Gastrocnemius medialis (tissue), 4 donors: Measurements from ENCODE around the gene DYNLL2. TPM values are rescaled to one million over a fixed set of nuclear protein-coding genes. Genes with fewer than 3 reads are reported as not detected.

ENCODE experiments used
- ATAC-seq, 2 donors: fragments of 150-250 bp; one replicate each; pipeline ENCODE4 v1.9.1; 2016
- DNase-seq, 2 donors: peaks; one replicate each; pipeline ENCODE4 v3.0.0-alpha.2; 2019
- H3K27ac ChIP-seq, 4 donors: fragments of 200-600 bp; sonication (generic); 1 replicate in 1 of 4; 2 replicates in 3 of 4; pipeline ENCODE4 v1.5.1; 2016 to 2018; ENCODE audit warnings: mild to moderate bottlenecking in 2 of 4, moderate library complexity in 1 of 4
- H3K27me3 ChIP-seq, 3 donors: fragments of 200-600 bp; sonication (generic) in 2 of 3; 1 replicate in 1 of 3; 2 replicates in 2 of 3; pipeline versions ENCODE4 v1.5.1 to v1.6.0; 2016 to 2019; ENCODE audit warnings: mild to moderate bottlenecking in 1 of 3, moderate library complexity in 1 of 3
- H3K36me3 ChIP-seq, 2 donors: fragments of 200-600 bp; sonication (generic) in 1 of 2; one replicate each; pipeline ENCODE4 v1.5.1; 2017 to 2018
- H3K4me1 ChIP-seq, 2 donors: fragments of 200-600 bp; sonication (generic) in 1 of 2; one replicate each; pipeline ENCODE4 v1.5.1; 2016 to 2017; ENCODE audit warnings: mild to moderate bottlenecking in 2 of 2
- H3K4me3 ChIP-seq, 4 donors: fragments of 200-600 bp; sonication (generic) in 3 of 4; 1 replicate in 1 of 4; 2 replicates in 3 of 4; pipeline ENCODE4 v1.5.1; 2016 to 2019; ENCODE audit warnings: mild to moderate bottlenecking in 2 of 4
- H3K9me3 ChIP-seq, 3 donors: fragments of 200-600 bp; sonication (generic) in 2 of 3; 1 replicate in 1 of 3; 2 replicates in 2 of 3; pipeline ENCODE4 v1.5.1; 2016 to 2019
- CTCF ChIP-seq, 5 experiments: fragments of 450-650 bp in 3 of 5; fragments of 200-600 bp in 2 of 5; sonication (generic) in 2 of 5; IDR thresholded peaks in 4 of 5; conservative IDR thresholded peaks in 1 of 5; 1 replicate in 4 of 5; 2 replicates in 1 of 5; pipeline ENCODE4 v1.5.1; 2016 to 2019; ENCODE audit warnings: antibody characterized with exemption in 5 of 5, mild to moderate bottlenecking in 3 of 5, moderate library complexity in 3 of 5
- POLR2A ChIP-seq, 2 donors: fragments of 450-650 bp; IDR thresholded peaks; one replicate each; pipeline ENCODE4 v1.6.1; 2017; ENCODE audit warnings: antibody characterized with exemption in 2 of 2, mild to moderate bottlenecking in 2 of 2, moderate library complexity in 2 of 2
- in situ Hi-C, 4 donors: fragments of 200-750 bp; cut with MboI; loops; one replicate each; pipeline versions ENCODE4 v1.15.0 to v1.8.0; 2017; ENCODE audit warnings: low sequenced_read_pairs in 4 of 4
- intact Hi-C: fragments of 100-400 bp; cut with DNase I; formaldehyde crosslinking; loops from one replicate; pipeline ENCODE4 v1.15.1; 2023; ENCODE audit warnings: low total_unique reads
- total RNA-seq, 4 donors: library from RNA; depleted of rRNA; stranded (reverse); fragments of >200 nt; gene quantifications; one replicate each; pipeline versions ENCODE4 v1.1.0 to v1.2.3, GENCODE V29; 2016

Gene DYNLL2
- total RNA-seq, 4 donors from 2014 or later: 14.5 to 28.8 (median 20.4) TPM

DNA sequence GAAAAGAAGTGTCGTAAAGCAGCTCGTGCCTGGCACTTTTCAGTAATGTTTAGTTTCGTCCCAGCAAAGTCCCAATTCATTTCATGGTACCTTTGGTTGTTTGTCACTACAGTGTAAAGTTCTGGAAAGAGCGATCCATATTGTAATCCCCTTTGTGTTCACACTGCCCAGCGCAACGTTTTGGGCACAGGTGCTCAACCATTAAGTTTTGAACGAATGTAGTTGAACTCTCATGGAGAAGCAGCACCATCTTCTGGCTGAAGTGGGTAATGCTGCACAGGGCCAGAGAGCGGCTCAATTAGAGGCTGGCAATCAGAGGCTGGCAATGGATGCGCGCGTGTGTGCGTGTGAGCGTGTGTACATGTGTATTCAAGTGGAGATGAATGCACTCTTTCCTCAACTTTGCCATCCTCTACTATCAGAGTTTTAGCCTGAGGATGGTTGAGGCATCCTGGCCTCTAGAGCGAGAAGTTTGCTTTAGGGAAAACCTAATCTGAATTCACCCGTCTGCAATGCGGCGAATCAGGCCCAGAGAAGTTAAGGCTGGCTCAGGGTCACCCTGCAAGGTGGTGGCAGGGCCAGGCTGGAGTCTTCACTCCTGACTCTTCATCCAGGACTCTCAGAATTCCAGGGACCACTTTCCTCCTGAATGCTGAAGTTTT, 29.9 kb downstream of the DYNLL2 start:
- H3K27me3 ChIP-seq: no peaks in the 10 kb centered on the region
- intact Hi-C loops (loop anchor here (1.0 to 2.0 kb wide), 4 partner anchors 28 to 982 kb away; partner anchors contain the start of gene SRSF1), in situ Hi-C loops (loop anchor here (10.0 to 25.0 kb wide), 6 partner anchors 98 to 1001 kb away; partner anchors contain the start of genes MRPS23 (in 2 of the 4) and SRSF1 (in 2 of the 4))
- DNase-seq: peak; percentile 40 to 62
- H3K9me3 ChIP-seq: no peaks in the 10 kb centered on the region
- TF ChIP-seq POLR2A (IDR thresholded peaks at IDR 0.05): no peak
- peak; percentile 86 to 97 (median 92) for TF ChIP-seq CTCF (IDR thresholded peaks at IDR 0.05 in 4 of 5, conservative IDR thresholded peaks at IDR 0.05 in 1 of 5)
- no peak overlapping the region for H3K4me3 ChIP-seq
- ATAC-seq: peak; percentile 90 to 94
- peaks cover 0 to 3% of the 10 kb centered on the region in 2 donors for H3K4me1 ChIP-seq
- H3K27ac ChIP-seq: no peak overlapping the region
- no peaks in the 10 kb centered on the region for H3K36me3 ChIP-seq

DNA sequence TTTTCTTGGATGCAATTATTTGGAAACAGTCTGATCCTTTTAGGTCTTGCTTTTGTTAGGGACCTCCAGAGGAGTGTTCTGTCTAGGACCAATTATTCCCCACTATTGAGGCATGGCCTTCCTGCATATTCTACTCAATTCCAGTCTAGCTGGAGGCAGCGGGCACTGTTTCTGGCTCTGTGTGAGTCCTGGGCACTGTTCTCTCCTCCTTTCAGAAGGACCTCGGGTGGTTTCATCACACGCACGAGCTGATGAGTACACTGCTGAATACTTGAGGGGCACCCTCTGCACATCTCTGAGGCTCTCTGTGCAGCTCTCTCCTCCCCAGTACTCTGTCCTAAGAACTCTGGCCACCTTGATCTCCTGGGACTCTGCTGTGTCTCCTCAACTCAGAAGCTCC, 30.7 kb downstream of the DYNLL2 start:
- no peak for ATAC-seq
- H3K27me3 ChIP-seq: no peaks in the 10 kb centered on the region
- intact Hi-C loops: loop anchor here (1.0 to 2.0 kb wide), 4 partner anchors 29 to 983 kb away; partner anchors contain the start of gene SRSF1
- in situ Hi-C loops: loop anchor here (10.0 to 25.0 kb wide), 6 partner anchors 99 to 1002 kb away; partner anchors contain the start of genes MRPS23 (in 2 of the 4) and SRSF1 (in 2 of the 4)
- no peak overlapping the region for H3K27ac ChIP-seq
- no peaks in the 10 kb centered on the region for H3K36me3 ChIP-seq
- no peak for DNase-seq
- TF ChIP-seq CTCF (IDR thresholded peaks at IDR 0.05 in 4 of 5, conservative IDR thresholded peaks at IDR 0.05 in 1 of 5): no peak
- TF ChIP-seq POLR2A (IDR thresholded peaks at IDR 0.05): no peak
- H3K9me3 ChIP-seq: no peaks in the 10 kb centered on the region
- H3K4me3 ChIP-seq: no peak overlapping the region
- H3K4me1 ChIP-seq: peaks cover 0 to 3% of the 10 kb centered on the region in 2 donors

DNA sequence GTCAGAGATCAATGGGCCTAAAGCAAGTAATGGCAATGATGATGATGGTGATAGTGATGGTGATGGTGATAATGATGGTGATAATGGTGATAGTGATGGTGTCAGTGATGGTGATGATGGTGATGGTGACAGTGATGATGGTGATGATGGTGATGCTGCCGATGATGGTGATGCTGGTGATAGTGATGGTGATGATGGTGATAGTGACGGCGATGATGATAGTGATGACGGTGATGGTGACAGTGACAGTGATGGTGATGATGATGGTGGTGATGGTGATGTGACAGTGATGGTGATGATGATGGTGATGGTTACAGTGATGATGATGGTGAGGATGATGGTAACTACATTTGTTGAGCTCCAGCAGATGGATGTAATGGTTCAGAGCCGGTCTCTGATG, 34.2 kb downstream of the DYNLL2 start:
- H3K4me3 ChIP-seq: no peak overlapping the region
- intact Hi-C loops: no loop called here
- DNase-seq: no peak
- H3K4me1 ChIP-seq: peaks cover 0 to 3% of the 10 kb centered on the region in 2 donors
- H3K9me3 ChIP-seq: no peaks in the 10 kb centered on the region
- TF ChIP-seq CTCF (IDR thresholded peaks at IDR 0.05 in 4 of 5, conservative IDR thresholded peaks at IDR 0.05 in 1 of 5) (no peak), POLR2A (IDR thresholded peaks at IDR 0.05) (no peak)
- in situ Hi-C loops: loop anchor here (5.0 to 25.0 kb wide), 7 partner anchors 103 to 1005 kb away; partner anchors contain the start of genes MRPS23 (in 2 of the 4) and SRSF1 (in 2 of the 4)
- no peaks in the 10 kb centered on the region for H3K27me3 ChIP-seq
- ATAC-seq: no peak
- H3K27ac ChIP-seq: no peak overlapping the region
- no peaks in the 10 kb centered on the region for H3K36me3 ChIP-seq

DNA sequence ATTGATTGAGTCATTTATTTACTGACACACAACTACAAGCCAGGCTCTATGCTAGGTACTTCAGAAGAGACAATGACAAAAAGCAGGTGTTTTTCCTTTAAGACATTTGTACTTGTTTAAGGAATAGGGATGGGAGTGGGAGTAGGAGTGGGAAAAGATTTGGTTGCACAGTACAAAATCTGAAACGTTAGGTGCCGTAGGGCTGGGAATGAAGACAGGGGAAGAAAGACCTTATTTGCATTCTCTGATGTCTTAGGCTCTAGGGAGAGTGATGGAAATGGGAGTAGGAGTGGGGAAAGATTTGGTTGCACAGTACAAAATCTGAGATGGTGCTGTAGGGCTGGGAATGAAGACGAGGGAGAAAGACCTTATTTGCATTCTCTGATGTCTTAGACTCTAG, 36.3 kb downstream of the DYNLL2 start:
- DNase-seq: no peak
- TF ChIP-seq POLR2A (IDR thresholded peaks at IDR 0.05) (no peak), CTCF (IDR thresholded peaks at IDR 0.05 in 4 of 5, conservative IDR thresholded peaks at IDR 0.05 in 1 of 5) (no peak)
- Histone ChIP-seq H3K9me3 (no peaks in the 10 kb centered on the region), H3K27ac (no peak overlapping the region), H3K4me3 (no peak overlapping the region), H3K4me1 (no peaks in the 10 kb centered on the region), H3K27me3 (no peaks in the 10 kb centered on the region), H3K36me3 (no peaks in the 10 kb centered on the region)
- ATAC-seq: no peak
- intact Hi-C loops (no loop called here), in situ Hi-C loops (loop anchor here (5.0 to 25.0 kb wide), 7 partner anchors 105 to 1007 kb away; partner anchors contain the start of genes MRPS23 (in 2 of the 4) and SRSF1 (in 2 of the 4))
